ENCODE data around the gene VAV2.

DNA sequence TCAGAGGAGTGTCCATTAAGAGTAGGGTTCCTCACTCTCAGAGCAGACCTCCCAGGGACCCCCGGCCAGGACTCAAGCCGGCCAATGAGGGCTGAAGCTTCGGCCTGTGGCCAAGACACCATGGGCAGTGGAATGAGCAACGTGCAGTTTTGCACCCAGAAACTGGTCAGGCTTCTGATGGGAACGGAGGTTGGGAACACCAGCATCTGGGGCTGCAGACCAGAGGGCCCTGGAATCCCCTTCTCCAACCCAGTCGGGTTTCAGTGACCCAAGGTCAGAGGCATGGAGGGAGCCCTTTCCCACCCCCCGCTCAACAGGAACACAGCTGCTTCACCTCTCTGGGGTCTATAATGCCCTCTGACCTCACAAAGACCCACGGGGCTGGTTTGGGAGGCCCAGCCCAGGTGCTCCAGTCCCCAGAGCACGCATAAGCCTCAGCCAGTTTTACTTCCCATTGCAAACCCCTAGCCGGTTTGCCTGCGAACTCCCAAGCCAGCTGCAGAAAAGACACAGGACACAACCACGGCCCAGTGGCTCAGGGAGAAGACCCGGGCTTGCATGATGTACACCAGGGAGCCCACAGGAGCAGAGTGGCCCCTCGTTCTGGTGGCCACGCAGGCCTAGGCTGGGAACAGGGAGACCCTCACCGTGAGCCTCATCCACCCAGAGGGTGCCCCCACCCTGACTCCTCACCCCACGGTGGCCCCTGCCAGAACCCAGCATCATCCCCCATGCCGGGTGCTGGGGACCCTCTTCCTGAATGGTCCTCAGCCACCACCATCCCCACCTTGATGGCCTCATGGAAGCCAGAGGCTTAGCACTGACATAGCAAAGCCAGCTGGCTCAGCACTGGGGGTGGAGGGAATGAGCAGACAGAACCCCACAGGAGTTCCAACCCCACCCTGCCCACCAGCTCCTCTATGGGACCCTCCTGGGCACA is 30.6 kb downstream of the VAV2 start:
- TF ChIP-seq, protein P1, sequence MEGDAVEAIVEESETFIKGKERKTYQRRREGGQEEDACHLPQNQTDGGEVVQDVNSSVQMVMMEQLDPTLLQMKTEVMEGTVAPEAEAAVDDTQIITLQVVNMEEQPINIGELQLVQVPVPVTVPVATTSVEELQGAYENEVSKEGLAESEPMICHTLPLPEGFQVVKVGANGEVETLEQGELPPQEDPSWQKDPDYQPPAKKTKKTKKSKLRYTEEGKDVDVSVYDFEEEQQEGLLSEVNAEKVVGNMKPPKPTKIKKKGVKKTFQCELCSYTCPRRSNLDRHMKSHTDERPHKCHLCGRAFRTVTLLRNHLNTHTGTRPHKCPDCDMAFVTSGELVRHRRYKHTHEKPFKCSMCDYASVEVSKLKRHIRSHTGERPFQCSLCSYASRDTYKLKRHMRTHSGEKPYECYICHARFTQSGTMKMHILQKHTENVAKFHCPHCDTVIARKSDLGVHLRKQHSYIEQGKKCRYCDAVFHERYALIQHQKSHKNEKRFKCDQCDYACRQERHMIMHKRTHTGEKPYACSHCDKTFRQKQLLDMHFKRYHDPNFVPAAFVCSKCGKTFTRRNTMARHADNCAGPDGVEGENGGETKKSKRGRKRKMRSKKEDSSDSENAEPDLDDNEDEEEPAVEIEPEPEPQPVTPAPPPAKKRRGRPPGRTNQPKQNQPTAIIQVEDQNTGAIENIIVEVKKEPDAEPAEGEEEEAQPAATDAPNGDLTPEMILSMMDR (IDR thresholded peaks at IDR 0.05) = no peak
- TF ChIP-seq ZFX (IDR thresholded peaks at IDR 0.05; ENCODE audit: borderline replicate concordance) = no peak
